GM18519 (cell line): Measurements from ENCODE around the gene KANSL1L.
A peak's percentile ranks its signal among the peaks of the same experiment; 100 is the strongest.

ENCODE experiments used
- ATAC-seq: cut with Tn5 transposase; IDR thresholded peaks from one replicate; pipeline ENCODE4 v1.9.1; 2021; ENCODE audit warnings: mild to moderate bottlenecking, moderate library complexity; ENCODE audit not compliant: unreplicated experiment, low FRiP score

KANSL1L gene

GRCh38 chr2:210086930-210087329 lies 84.3 kb downstream of the KANSL1L start:
- no peak for ATAC-seq

GRCh38 chr2:210086292-210086691 lies 84.9 kb downstream of the KANSL1L start:
- no peak for ATAC-seq

GRCh38 chr2:210072922-210073509 lies 98.2 kb downstream of the KANSL1L start:
- peak; percentile 88 for ATAC-seq

GRCh38 chr2:210072493-210072892 lies 98.7 kb downstream of the KANSL1L start:
- ATAC-seq: peak; percentile 17

- ATAC-seq: no peak
These were observed 107.9 kb downstream of the KANSL1L start for GRCh38 chr2:210063306-210063705.

- no peak for ATAC-seq
These were observed 115.4 kb downstream of the KANSL1L start for GRCh38 chr2:210055825-210056224.

- no peak for ATAC-seq
These were observed 116.5 kb downstream of the KANSL1L start for GRCh38 chr2:210054696-210055095.

- no peak for ATAC-seq
These were observed 120.3 kb downstream of the KANSL1L start for GRCh38 chr2:210050885-210051284.

GRCh38 chr2:210049831-210050230 lies 121.4 kb downstream of the KANSL1L start:
- ATAC-seq: no peak

- ATAC-seq: no peak
These were observed 124.2 kb downstream of the KANSL1L start for GRCh38 chr2:210046851-210047500.

GRCh38 chr2:210038078-210038477 lies 133.1 kb downstream of the KANSL1L start:
- ATAC-seq: no peak

- ATAC-seq: no peak
These were observed 135.5 kb downstream of the KANSL1L start for GRCh38 chr2:210035679-210036078.

- no peak for ATAC-seq
These were observed 137.0 kb downstream of the KANSL1L start for GRCh38 chr2:210034087-210034683.

- ATAC-seq: no peak
These were observed 143.0 kb downstream of the KANSL1L start for GRCh38 chr2:210028178-210028577.

GRCh38 chr2:210027608-210028007 lies 143.6 kb downstream of the KANSL1L start:
- no peak for ATAC-seq

- ATAC-seq: no peak
These were observed 148.4 kb downstream of the KANSL1L start for GRCh38 chr2:210022824-210023223.

- ATAC-seq: no peak
These were observed 151.1 kb downstream of the KANSL1L start for GRCh38 chr2:210020138-210020537.

- no peak for ATAC-seq
These were observed 161.3 kb downstream of the KANSL1L start for GRCh38 chr2:210009896-210010295.

- ATAC-seq: no peak
These were observed 162.1 kb downstream of the KANSL1L start for GRCh38 chr2:210009126-210009525.

- ATAC-seq: no peak
These were observed 163.3 kb downstream of the KANSL1L start for GRCh38 chr2:210007895-210008294.

GRCh38 chr2:210004881-210005280 lies 166.3 kb downstream of the KANSL1L start:
- no peak for ATAC-seq

GRCh38 chr2:210003359-210003758 lies 167.8 kb downstream of the KANSL1L start:
- ATAC-seq: no peak
